Stimulated activated CD4-positive, alpha-beta T cell treated with anti-CD3 and anti-CD28 coated beads, Interleukin-12 subunit alpha, Interleukin-12 subunit beta, amount 100 ng/mL, for 4 hours (primary cell): ENCODE results near the gene SLC7A1.
A peak's percentile ranks its signal among the peaks of the same experiment; 100 is the strongest.
"Not testable (repeated sequence)": the region's sequence is repeated elsewhere in the genome, so short reads cannot be mapped to it uniquely, and the experiment has no call there.

Experiments used
- DNase-seq: peaks from one replicate; pipeline ENCODE4 v3.0.0-alpha.2; 2020

The SLC7A1 gene

DNA sequence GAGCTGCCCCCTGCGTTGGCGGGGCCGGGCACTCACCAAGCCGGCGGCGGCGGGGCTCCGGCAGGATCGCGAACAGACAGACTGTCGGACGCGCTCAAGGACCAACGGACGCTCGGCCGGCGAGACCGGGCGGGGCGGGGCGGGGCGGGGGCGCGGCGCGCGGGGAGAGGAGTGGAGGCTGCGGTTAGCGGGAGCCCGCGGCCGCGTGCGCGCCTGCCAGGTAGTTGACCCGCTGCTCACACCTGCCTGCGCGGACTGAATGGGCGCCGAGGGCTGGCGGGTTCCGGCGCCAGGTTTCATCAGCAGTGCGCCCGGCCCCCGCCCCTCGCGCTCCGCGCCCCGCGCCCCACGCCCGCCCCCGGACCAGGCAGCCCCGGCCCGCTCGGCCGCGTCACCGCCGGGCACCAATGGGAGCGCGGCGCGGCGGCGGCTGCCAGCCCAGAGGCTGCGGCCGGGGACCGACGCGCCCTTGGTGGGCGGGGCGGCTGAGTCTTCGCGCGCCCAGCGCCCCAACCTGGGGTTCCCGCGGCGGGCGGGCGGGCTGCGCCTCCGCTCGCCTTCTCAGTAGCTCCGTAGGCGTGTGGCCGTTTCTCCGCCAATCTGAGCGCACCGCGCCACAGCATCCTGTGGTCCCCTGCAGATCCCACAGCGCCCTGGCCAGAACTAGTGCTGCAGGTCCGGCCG is at the start of gene SLC7A1:
SLC7A1 (minus strand) TSS at position 309 of the 684 bp plus-strand sequence. CDS start 59,500 bp downstream, outside the sequence.
- DNase-seq: peak; percentile 86

DNA sequence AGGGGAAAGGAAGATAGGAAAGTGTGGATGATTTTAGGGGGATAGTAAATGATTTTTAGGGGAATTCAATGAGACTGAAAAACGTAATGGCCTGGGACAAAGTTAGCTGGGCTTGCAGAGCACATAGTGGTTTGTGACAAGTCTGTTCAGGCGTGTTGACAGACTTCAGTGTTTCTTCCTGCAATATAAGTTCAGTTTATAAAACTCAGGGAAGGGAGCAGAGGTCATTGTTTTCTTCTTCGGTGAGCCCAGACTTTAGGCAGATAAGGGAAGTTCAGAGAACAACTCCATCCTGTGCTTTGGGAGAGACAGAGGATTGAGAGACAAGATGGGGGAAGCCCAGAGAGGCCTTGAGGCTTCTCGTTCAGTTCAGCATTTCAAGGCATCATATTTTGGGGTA is 45.2 kb upstream of the SLC7A1 start:
- DNase-seq: no peak

DNA sequence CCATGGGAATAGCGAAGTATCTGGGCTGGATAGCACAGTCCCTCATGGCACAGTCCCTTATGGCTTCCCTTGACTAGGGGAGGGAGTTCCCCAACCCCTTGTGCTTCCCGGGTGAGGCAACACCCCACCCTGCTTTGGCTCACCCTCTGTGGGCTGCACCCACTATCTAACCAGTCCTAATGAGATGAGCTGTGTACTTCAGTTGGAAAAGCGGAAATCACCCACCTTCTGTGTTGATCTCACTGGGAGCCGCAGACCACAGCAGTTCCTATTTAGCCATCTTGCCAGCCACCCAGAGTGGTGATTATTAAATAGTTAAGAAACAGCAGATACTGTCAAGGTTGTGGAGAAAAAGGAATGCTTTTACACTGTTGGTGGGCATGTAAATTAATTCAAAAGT is 41.3 kb upstream of the SLC7A1 start:
- DNase-seq: not testable (repeated sequence)

DNA sequence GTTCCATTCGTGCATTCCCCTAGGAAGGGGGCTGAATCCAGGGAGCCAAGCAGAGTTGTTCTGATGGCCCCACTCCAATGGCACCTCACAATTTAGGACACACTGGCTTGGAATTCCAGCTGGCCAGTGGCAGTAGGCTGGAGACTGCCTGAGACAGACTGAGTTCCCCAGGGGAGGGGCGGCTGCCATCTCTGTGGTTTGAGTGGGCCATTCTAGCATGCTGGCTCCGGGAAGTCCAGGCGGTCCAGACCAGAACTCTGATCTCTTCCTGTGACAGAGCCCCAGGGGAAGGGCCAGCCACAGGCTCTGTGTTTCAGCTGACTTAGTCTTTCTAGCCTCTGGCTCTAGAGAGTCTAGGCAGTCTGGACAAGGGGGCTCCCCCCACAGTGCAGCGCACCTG is 29.5 kb upstream of the SLC7A1 start:
- no peak for DNase-seq

DNA sequence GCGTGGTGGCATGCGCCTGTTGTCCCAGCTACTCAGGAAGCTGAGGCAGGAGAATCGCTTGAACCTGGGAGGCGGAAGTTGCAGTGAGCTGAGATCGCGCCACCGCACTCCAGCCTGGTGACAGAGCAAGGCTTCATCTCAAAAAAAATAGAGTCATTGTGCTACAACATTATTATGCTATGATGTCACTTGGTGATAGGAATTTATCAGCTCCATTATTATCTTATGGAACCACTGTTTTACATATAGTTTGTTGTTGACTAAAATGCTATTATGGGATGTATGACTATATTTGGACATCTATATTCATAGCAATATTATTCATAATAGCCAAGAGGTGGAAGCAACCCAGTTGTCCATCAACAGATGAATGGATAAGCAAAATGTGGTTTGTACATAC is 26.4 kb upstream of the SLC7A1 start:
- no peak for DNase-seq

DNA sequence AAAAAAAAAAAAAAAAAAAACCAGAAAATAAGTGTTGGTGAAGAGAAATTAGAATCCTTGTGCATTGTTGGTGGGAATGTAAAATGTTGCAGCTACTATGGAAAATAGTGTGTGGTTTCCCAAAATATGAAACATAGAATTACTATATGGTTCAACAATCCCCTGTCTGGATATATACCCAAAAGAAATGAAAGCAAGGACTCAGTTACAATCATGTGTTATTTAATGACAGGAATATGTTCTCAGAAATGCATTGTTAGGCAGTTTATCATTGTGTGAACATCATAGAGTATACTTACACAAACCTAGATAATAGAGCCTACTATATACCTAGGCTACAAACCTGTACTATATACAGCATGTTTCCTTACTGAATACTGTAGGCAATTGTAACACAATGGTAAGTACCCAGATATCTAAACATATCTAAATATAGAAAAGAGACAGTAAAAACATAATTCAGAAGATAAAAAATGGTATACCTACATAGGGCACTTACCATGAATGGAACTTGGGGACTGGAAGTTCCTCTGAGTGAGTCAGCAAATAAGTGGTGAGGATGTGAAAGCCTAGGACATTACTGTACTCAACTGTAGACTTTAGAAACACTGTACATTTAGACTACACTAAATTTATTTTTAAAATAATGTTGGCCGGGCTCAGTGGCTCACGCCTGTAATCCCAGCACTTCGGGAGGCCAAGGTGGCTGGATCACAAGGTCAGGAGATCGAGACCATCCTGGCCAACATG is 25.7 kb upstream of the SLC7A1 start:
- no peak for DNase-seq

DNA sequence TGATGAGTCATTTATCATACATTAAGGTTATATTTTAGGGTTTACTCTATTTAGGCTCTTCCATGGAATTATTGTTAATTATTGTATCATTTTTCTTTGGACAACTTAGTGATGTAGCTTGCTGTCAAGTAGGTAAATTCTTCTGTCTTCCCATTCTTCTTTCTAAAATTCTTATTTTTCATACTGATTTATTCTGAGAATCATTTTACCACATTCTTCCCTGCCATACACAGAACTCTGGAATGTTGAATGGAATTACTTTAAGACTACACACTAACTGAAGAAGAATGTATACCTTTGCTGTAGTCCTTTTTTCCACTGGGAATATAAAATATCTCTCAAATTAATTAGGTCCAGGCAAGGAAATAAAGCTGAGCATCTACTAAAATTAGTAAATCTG is 24.5 kb upstream of the SLC7A1 start:
- DNase-seq: no peak

DNA sequence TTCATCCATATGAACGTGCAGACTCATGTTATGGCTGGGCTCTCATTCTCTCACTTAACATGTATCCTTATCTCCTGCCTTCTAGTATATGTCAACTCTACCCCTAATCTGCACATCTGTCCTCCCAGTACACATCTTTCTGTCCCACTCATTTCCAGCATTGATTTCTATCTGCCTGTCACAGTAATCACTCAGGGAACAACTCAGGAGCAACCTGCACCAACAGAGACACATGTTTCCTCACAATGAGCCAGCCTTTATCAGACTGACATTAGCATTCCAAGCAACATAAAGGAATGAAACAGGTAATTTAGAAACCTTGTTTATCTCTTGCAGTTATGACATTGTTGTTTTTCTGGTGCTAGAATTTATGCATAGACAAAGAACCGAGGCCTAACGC is 17.6 kb upstream of the SLC7A1 start:
- DNase-seq: no peak

DNA sequence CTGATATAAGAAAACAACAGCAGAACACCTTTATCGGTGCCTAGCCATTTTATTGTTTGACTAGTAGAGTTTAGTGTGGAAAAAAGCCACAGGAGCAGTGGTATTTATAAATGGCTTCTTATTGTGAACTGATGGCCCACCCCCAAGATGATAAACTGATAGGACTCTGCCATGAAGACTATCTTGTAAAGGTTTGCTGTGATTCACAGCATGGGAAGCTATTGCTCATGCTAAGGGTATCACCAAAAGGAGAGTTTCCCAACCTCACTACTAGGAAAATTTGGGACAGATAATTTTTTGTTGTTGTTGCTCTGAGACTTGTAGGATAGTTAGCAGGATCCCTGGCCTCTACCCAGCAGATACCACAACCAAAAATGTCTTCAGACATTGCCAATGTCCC is 12.0 kb upstream of the SLC7A1 start:
- DNase-seq: no peak

DNA sequence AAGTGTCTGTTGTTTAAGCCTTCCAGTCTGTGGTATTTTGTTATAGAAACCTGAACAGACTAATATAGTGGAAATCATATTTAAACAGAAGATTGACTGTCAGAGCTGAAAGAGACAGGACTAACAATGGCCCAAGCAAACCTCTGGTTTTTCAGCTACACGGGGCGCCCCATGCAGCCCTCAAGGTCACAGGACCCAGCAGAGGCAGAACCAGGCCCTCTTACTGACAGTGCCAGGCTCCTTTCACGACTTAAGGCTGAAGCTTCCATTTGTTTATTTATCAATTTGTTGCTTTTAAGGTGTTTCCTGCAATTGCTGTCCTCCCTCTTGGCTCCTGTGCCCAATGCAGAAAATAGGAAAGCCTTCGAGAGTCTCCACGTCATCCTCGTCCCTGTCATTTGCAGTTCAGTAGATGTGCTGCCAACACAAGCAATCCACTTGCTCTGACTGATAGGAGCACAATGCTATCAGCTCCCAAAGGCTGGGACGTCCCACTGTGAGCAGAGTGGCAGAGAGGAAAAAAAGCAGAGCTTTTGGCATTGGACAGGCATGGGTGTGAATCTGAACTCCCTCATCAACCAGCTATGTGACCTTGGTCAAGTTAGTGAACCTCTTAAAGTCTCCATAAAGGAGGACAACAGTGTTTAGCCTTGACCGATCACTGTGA is 10.5 kb upstream of the SLC7A1 start:
- DNase-seq: no peak

DNA sequence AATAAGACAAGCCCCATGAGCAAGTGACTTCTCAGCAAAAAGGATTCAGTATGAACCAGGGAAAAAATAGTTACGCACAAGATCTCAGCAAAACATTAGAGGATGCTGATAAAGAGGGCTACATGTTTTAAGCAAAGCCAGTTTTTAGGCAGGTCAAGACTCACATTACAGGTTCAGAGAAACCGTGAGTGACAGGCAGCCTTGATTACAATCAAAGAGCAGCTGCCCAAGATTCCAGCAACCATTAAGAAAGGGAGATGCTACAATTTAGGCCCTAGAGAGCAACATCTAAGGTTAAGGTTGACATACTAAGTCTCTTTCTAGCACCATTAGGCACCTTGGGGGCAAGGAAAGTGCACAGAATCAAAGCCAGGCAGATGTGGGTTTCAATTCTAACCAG is 2.8 kb upstream of the SLC7A1 start:
- no peak for DNase-seq

DNA sequence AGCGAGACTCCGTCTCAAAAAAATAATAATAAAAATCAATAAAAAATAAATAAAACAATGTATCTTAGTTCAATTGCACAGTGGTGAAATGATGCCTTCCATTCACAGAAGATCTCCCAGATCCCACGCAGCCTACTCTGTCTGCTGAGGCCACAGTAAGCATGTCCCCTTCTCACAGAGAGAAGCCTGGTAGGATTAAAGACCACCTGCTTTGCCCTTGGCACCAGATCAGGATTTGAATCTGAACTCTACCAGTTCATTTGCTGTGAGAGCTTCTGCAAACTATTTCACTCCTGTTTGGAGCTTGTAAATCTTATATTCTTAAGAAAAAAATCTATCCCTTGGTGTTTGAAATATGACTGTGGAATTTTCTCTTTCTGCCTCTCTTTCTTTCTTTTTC is 2.2 kb upstream of the SLC7A1 start:
- DNase-seq: no peak

DNA sequence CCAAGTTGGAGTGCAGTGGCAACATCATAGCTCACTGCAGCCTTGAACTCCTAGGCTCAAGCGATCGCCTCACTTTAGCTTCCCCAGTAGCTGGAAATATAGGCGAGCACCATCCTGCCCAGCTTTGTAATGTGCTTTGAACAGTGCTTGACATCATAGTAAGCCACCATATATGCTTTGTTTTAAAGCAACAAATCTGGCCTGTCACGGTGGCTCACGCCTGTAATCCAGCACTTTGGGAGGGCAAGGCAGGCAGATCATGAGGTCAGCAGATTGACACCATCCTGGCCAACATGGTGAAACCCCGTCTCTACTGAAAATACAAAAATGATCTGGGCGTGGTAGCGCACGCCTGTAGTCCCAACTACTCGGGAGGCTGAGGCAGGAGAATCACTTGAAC is 1.8 kb upstream of the SLC7A1 start:
- DNase-seq: no peak

DNA sequence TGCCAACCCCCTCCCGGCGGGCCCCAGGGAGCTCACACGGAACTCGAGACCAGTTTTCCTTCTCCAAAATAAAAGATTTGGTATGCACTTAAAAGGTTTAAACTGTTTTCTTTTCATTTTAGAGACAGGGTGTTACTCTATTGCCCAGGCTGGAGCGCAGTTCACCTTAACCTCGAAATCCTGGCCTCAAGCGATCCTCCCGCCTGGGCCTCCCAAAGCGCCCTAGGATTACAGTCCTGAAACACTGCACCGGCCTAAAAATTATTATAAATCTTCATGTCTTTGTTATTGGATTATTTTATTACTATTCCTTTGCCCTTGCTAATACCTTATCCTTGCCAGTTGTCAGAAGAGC is 553 bp upstream of the SLC7A1 start:
- no peak for DNase-seq

DNA sequence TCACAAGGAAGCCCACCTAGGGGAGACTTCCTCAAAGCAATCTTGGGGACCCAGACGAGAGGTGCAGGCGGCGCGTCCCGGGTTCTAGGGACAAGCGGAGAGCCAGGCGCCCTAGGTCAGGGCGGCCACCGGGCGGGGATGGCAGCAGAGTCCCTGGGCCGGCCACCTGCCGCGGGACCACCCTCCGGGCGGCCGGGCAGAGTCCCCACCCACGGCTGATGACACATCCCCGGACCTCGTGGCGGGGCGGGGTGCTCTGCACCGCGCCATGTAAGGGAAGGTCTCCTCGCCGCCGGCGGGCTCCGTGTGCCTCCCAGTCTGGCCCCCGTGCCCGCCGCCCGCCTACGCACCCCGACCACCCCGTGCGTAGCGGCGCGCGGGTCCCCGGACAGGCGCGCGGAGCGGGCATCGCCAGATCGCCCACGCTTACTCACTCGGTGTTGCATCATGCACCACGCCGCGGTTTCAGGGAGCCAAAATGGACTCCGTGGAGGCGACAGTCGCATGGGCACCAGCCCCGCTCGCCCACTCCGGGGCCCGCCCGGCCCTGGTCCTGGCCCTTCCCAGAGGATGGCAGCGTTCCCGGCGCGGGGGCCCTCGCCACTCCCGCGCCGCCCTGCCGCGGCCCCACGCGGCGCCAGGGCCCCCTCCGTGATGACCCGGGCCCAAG is 643 bp downstream of the SLC7A1 start:
- DNase-seq: peak; percentile 66

DNA sequence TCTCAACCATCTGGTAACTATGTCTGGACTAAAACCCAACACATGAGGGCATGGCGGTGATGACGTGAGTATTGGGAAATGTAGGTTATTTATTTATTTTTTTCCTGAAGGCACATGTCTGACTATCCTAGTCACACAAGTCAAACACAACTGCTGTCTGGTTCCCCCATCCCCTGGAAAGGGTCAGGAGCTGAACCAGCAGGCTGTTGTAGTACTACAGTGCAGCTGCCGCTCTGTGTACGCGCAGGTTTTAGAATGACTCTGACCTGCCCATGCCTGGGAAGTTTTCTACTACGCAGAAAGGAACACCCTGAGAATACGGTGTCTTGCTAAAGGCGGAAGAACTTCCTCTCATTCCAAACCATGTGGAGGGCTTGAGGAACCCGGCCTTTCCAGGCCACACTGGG is 1.2 kb downstream of the SLC7A1 start:
- peak; percentile 35 for DNase-seq

DNA sequence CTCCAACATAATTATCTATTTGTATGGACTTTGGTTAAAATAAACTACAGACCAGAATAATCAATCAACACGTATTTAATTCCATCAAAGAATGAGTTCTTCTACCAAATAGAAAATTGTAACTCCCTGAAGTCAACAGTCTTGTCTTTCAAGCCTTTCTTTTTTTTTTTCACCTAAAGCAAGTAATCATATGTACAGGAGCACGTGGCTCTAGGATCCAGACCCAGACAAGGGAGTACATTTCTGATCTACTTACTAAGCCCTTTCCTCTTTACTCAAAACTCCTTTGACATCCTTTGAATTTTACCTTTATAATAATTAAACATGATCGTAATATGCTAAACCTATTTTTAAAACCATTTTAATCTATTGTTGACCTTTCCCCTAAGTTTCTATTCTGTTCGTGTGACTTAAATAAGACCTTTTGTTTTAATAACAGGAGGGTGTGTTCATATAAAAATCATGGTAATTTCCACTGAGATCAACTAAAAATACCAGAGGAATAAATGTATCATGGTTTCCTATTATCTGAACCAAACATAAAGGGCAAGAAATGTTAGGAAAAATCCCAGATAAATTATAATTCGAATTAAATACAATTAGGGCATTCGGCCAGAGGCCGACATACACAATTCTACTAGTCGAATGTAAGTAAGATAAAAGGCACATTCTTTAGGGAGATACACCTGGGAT is 1.7 kb downstream of the SLC7A1 start:
- no peak for DNase-seq

DNA sequence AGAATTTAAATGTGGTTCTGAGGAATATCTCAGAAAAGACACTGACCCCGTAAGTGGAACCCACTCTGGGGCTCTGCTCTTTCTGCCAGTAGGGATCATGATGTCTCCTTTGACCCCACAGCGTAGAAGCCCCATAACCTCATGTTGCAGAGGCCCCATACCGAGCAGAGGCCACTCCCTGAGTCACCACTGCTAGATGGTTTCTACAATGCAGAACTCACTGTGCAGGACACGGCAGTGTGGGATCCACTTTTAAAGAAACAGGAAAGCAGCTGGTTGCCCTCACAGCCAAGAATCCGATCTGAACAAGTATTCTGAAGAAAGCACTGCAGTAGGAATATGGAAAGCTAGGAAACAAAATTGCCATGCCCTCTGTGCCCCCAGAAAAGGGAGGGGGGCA is 4.2 kb downstream of the SLC7A1 start:
- no peak for DNase-seq

DNA sequence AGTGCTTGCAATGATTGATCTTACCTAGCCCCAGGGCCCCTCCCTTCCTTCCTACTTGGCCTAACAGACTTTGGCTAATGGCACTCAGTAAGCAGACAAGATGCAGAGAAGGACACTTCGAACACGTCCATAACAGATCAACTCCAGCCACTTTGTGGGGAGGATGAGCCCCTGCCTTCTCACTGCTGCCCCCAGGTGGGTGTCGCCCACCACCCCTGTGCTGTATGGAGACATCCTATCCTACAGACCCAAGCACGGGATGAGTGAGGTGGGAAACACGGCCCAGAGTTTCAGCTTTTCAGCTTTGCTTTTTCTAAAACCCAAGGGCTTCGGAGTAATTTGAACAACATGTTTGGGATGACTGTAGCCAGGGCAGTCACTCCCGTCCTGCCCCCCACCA is 5.5 kb downstream of the SLC7A1 start:
- no peak for DNase-seq

DNA sequence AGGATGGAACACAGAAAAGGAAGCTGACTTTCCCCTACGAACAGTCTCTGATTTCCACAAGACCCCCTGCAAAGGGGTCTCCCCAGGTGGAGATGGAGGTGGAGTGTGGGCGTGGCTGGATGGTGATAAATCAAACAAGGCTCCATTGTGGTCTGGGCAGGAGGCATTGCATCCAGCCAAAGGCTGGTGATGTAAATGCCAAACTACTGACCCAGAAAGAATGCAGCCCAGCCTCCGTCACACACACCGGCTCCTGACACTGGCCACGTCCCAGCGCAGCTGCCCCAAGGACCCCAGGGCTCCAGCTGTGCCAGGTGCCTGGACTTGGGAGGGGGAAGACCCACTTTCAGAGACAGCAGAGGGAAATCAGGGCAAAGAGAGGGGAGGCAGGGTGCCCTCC is 6.3 kb downstream of the SLC7A1 start:
- DNase-seq: no peak

DNA sequence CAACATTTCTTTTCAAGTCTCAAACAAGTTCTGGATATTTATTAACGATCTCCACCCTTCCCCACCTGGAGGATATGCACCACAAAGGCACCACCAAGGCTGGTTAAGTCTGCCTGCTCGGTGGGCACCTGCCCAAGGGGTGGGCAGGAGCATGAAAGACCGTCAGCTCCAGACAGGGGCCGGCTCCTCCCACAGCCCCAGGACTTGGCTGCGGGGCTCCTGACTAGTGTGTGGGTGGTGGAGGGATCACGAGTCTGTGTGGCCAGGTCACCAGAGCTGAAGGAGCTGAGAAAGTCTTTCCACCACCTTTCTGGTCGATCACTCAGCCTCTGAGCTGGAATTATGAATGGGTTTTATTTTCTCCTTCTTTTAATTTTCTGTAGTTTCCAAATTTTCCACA is 7.8 kb downstream of the SLC7A1 start:
- DNase-seq: no peak

DNA sequence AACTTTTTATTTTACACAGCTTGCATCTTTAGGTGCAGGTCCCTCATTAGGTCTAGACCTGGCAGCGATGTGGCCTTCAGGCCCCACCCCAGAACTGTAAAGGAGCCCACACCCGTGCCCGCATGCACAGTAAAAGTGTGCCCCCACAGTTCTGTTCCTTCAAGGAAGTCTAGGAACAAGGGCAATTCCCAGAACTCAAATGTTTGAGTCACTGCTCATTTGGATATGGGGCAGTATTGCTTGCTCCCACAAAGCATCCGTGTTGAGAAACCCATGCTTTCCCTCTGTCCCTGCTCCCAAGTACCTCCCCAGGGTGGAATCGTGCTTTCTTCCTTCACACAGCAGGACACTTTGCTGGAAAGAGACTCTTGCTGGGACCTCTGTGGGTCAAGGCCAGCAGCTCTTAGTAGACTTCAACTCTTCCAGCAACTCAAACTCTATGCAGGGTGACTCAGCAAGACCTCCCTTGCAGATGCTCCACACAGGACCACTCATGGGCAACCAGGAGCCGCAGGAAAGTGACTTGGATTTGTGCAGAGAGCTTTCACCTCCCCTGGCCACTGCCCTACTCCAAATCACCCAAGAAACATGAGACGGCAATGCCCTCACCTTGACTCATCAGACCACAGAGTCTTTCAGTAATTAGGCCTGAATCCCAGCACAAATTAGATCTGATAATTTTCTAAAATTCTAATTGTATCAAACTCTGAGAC is 12.3 kb downstream of the SLC7A1 start:
- no peak for DNase-seq
